Spleen (tissue), 11 donors: ENCODE results near the gene INSYN1. TPM values are rescaled to one million over a fixed set of nuclear protein-coding genes. Genes with fewer than 3 reads are reported as not detected.
A peak's percentile ranks its signal among the peaks of the same experiment; 100 is the strongest.

Source experiments
- DNase-seq: peaks from one replicate; pipeline ENCODE4 v3.0.0-alpha.2; 2020
- H3K27ac ChIP-seq, 8 donors: fragments of 200-600 bp; sonication (generic) in 7 of 8; 1 replicate in 4 of 8; 2 replicates in 4 of 8; pipeline versions ENCODE4 v1.5.0 to v1.8.0; 2016 to 2021; ENCODE audit warnings: inconsistent platforms in 4 of 8, mild to moderate bottlenecking in 4 of 8, moderate library complexity in 1 of 8
- H3K27me3 ChIP-seq, 7 donors: fragments of 200-600 bp; sonication (generic) in 6 of 7; replicated peaks in 1 of 7; 1 replicate in 4 of 7; 2 replicates in 3 of 7; pipeline versions ENCODE4 v1.5.0 to v1.8.0; 2016 to 2021; ENCODE audit warnings: inconsistent platforms in 3 of 7, mild to moderate bottlenecking in 1 of 7
- H3K36me3 ChIP-seq, 6 donors: fragments of 200-600 bp; sonication (generic) in 5 of 6; 1 replicate in 4 of 6; 2 replicates in 2 of 6; pipeline versions ENCODE4 v1.5.0 to v1.8.0; 2016 to 2021; ENCODE audit warnings: inconsistent platforms in 2 of 6
- H3K4me1 ChIP-seq, 6 donors: fragments of 200-600 bp; sonication (generic) in 5 of 6; 1 replicate in 3 of 6; 2 replicates in 3 of 6; pipeline versions ENCODE4 v1.5.0 to v1.8.0; 2016 to 2021; ENCODE audit warnings: inconsistent platforms in 3 of 6
- H3K4me3 ChIP-seq, 8 donors: fragments of 200-600 bp; sonication (generic) in 7 of 8; 1 replicate in 4 of 8; 2 replicates in 4 of 8; pipeline versions ENCODE4 v1.5.0 to v1.8.0; 2016 to 2021; ENCODE audit warnings: inconsistent platforms in 4 of 8, mild to moderate bottlenecking in 4 of 8, moderate library complexity in 2 of 8
- H3K9me3 ChIP-seq, 8 donors: fragments of 200-600 bp; sonication (generic) in 7 of 8; 1 replicate in 4 of 8; 2 replicates in 4 of 8; pipeline versions ENCODE4 v1.5.0 to v1.8.0; 2016 to 2021; ENCODE audit warnings: inconsistent platforms in 4 of 8
- CTCF ChIP-seq, 11 experiments: fragments of 200-600 bp in 7 of 11; fragments of 450-650 bp in 4 of 11; sonication (generic) in 4 of 11; IDR thresholded peaks in 8 of 11; conservative IDR thresholded peaks in 3 of 11; 1 replicate in 7 of 11; 2 replicates in 4 of 11; pipeline versions ENCODE4 v1.4.0 to v1.8.0; 2016 to 2021; ENCODE audit warnings: antibody characterized with exemption in 11 of 11, inconsistent platforms in 4 of 11, mild to moderate bottlenecking in 1 of 11
- POLR2A ChIP-seq, 3 donors: fragments of 450-650 bp; IDR thresholded peaks; one replicate each; pipeline ENCODE4 v1.5.1; 2017; ENCODE audit warnings: antibody characterized with exemption in 3 of 3, mild to moderate bottlenecking in 1 of 3
- POLR2AphosphoS5 ChIP-seq, 3 donors: sonication (generic); formaldehyde crosslinking; IDR thresholded peaks; one replicate each; pipeline ENCODE4 v1.5.1; 2017; ENCODE audit warnings: antibody characterized with exemption in 3 of 3
- WGBS, 5 donors: extraction: QIAGEN DNeasy Blood & Tissue Kit in 3 of 5; methylation state at CpG; one replicate each; pipeline versions ENCODE4 v1.1.5 to v1.1.7; 2013 to 2018; 5-methylcytosine and 5-hydroxymethylcytosine counted together
- intact Hi-C: fragments of 100-400 bp; cut with DNase I; formaldehyde crosslinking; loops from one replicate; pipeline ENCODE4 v1.15.0; 2023; ENCODE audit warnings: low total_unique reads
- polyA plus RNA-seq, 3 donors: library from polyadenylated mRNA; stranded (reverse); fragments of 200-250 nt; gene quantifications; one replicate each; pipeline ENCODE4 v1.2.1, GENCODE V29; 2013
- total RNA-seq, 7 donors: library from RNA; depleted of rRNA in 3 of 7; stranded (reverse); fragments of >200 nt in 3 of 7; fragmentation: NEBNext Ultra II Directional in 4 of 7; extraction: Animal tissue kit (Norgen Biotek cat#: 25700) in 4 of 7; gene quantifications; one replicate each; pipeline versions ENCODE4 v1.1.0 to v1.2.1, GENCODE V29; 2016 to 2021
- donor health status: healthy with polysubstance abuse.
- donor health status: DM: no; HTN: no; CAD: no; lungs with moderate emphysema.
- donor health status: DM: no; HTN: no; CAD: no.
- donor health status: Bipolar disorder and iron deficiency.
- donor health status: healthy.
- donor health status: DM: no; HTN: no; CAD: no.
- donor health status: DM: yes; HTN: yes; CAD: no.

INSYN1 gene
- total and polyA plus RNA-seq, 10 donors: 0.11 to 2.8 (median 0.74) TPM; not detected in 1

- H3K9me3 ChIP-seq: no peaks in the 10 kb centered on the region
- no peak overlapping the region for H3K4me3 ChIP-seq
- peak overlapping the region in 6 of 8 donors; percentile 20 to 67 (median 43) for H3K27ac ChIP-seq
- DNase-seq: peak; percentile 92
- intact Hi-C loops: no loop called here
- 0 to 2% (median 1%) methylated on average over 9 of the region's 9 CpGs for WGBS, 5 donors
- peaks cover 0 to 5% (median 0%) of the 10 kb centered on the region in 6 donors for H3K36me3 ChIP-seq
- peaks cover 18 to 57% (median 37%) of the 10 kb centered on the region in 6 donors for H3K4me1 ChIP-seq
- H3K27me3 ChIP-seq: peaks cover 0 to 54% (median 0%) of the 10 kb centered on the region in 7 donors
- TF ChIP-seq POLR2AphosphoS5 (IDR thresholded peaks at IDR 0.05): peak; percentile 93 to 97 (median 96)
- TF ChIP-seq CTCF (IDR thresholded peaks at IDR 0.05 in 8 of 11, conservative IDR thresholded peaks at IDR 0.05 in 3 of 11): peak in 1 of 11 experiments; percentile 7
- TF ChIP-seq POLR2A (IDR thresholded peaks at IDR 0.05): no peak
Measured at GRCh38 chr15:73697033-73697467, 56.1 kb downstream of the INSYN1 start.

GRCh38 chr15:73696641-73697001, 56.5 kb downstream of the INSYN1 start:
- 8 to 31% (median 14%) methylated on average over 1 of the region's 1 CpG for WGBS, 5 donors
- peak overlapping the region in 6 of 8 donors; percentile 20 to 67 (median 43) for H3K27ac ChIP-seq
- peaks cover 0 to 54% (median 0%) of the 10 kb centered on the region in 7 donors for H3K27me3 ChIP-seq
- H3K36me3 ChIP-seq: peaks cover 0 to 4% (median 0%) of the 10 kb centered on the region in 6 donors
- DNase-seq: no peak
- no peak overlapping the region for H3K4me3 ChIP-seq
- intact Hi-C loops: no loop called here
- H3K4me1 ChIP-seq: peaks cover 18 to 57% (median 38%) of the 10 kb centered on the region in 6 donors
- no peaks in the 10 kb centered on the region for H3K9me3 ChIP-seq
- TF ChIP-seq CTCF (IDR thresholded peaks at IDR 0.05 in 8 of 11, conservative IDR thresholded peaks at IDR 0.05 in 3 of 11): no peak
- TF ChIP-seq POLR2A (IDR thresholded peaks at IDR 0.05): no peak
- TF ChIP-seq POLR2AphosphoS5 (IDR thresholded peaks at IDR 0.05): no peak

- H3K27me3 ChIP-seq: peaks cover 0 to 54% (median 0%) of the 10 kb centered on the region in 7 donors
- DNase-seq: no peak
Measured at GRCh38 chr15:73695773-73696640, 57.1 kb downstream of the INSYN1 start.

More at GRCh38 chr15:73695773-73696640, 57.1 kb downstream of the INSYN1 start:
- Histone ChIP-seq H3K9me3 (no peaks in the 10 kb centered on the region), H3K36me3 (peaks cover 0 to 4% (median 0%) of the 10 kb centered on the region in 6 donors), H3K4me1 (peaks cover 18 to 63% (median 40%) of the 10 kb centered on the region in 6 donors), H3K27ac (peak overlapping the region in 4 of 8 donors; percentile 40 to 67 (median 55)), H3K4me3 (no peak overlapping the region)
- TF ChIP-seq CTCF (IDR thresholded peaks at IDR 0.05 in 8 of 11, conservative IDR thresholded peaks at IDR 0.05 in 3 of 11) (no peak), POLR2AphosphoS5 (IDR thresholded peaks at IDR 0.05) (no peak), POLR2A (IDR thresholded peaks at IDR 0.05) (no peak)
- intact Hi-C loops: no loop called here
- WGBS, 5 donors: 57 to 67% (median 59%) methylated on average over 16 of the region's 16 CpGs
